Stimulated activated CD4-positive, alpha-beta T cell treated with anti-CD3 and anti-CD28 coated beads, Interleukin-15, amount 100 ng/mL, for 24 hours (primary cell): ENCODE data around the gene GPR39.

Experiments
- DNase-seq: peaks from one replicate; pipeline ENCODE4 v3.0.0-alpha.2; 2020

GPR39 gene

DNA sequence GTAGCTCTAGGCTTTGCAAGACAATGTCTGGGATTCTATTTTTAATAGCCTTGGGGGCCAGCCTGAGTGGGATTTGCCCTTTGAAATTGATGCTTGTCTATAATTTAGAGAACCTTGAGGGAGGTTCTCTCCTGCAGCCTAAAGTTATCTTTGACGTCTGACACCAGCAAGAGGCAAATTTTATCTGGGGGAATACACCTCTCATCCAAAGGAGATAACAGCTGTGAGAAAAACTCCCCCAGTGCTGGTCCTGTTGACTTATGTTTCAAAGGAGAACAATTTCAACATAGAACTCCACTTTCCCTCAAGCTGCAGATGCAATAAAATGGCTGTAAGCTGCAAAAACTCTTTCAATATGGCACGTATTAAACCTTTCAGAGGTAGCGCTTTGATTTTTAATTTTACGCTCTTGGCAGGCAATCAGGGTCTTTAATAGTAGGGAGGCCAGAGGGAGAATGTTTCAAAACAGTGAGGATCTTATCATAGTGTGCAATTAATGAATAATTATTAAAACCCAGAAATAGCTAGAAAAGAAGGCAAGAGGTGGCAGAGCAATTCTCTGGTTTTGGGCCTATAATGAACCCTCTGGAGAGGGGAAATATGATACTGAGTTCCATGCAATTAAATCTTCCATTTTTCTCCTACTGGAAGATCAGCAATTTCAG is 191.0 kb downstream of the GPR39 start:
- no peak for DNase-seq

DNA sequence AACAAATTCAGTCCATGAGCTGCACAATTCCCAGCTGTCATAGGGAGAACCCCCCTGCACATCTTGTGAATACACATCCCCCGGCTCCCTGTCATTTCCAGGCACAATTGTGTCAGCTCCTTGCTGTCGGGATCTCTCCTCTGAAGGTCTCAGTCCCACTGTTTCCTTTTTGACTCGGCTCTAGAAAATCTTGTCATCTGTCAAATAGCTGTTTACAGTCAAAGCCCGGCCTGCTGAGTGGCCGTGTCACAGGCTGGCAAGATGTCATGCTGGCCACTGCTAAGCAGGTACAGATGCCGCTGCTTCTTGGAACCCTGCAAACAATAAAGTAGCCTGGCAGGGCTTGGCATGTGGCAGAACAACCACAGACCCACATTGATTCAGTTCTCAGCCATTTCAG is 191.7 kb downstream of the GPR39 start:
- no peak for DNase-seq

DNA sequence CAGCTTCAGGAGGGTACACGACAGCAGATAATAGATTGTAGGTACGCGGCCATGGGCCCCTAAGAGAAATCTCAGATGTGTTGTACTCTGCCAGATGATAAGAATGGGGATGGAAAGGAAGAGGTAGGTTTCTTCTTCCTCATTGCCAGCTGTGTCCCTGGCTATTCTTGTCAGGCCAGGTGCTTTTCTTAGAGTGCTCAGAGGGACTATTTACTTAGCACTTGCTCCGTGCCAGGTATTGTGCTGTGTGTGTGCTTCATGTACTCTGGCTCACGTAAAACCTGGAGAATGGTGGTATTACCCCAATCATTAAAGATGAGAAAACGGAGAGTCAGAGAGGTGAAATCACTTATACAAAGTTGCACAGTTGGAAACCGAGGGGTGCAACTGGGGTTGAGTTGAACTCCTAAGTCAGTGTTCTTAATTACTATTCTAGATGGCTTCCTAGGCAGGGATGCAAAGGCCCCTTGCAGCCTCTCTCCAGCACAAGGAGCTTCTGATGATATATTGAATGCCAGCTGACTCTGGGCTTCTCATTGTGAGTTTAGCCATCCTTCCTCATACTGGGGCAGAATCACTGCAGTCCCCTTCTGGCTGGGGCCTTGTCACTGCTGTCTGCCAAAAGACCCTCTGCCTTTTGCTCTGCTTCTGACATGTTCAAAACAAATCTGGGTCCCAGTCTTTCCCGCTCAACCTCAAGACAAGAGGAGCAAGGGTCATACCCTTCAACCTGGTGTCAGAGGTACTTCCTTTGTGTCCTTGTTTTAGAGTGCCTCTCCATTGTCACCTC is 192.7 kb downstream of the GPR39 start:
- no peak for DNase-seq

DNA sequence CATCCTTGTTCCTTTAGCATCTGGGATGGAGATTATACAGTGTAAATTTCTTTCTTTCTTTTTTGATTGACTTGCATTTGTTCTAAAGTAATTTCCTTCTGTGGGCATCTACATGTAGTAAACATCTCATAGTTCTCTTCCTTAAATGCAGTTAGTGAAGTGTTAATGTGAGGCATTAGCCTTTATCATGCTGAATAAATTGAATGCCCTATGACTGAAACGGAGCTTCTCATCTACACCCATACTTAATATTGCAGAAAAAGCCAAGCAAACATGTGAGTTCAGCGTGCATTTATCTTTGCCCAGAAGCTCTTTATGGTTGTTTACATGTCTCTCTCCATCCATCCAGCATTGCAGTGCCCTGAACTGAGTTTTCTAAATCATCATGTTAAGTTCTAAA is 195.1 kb downstream of the GPR39 start:
- no peak for DNase-seq

DNA sequence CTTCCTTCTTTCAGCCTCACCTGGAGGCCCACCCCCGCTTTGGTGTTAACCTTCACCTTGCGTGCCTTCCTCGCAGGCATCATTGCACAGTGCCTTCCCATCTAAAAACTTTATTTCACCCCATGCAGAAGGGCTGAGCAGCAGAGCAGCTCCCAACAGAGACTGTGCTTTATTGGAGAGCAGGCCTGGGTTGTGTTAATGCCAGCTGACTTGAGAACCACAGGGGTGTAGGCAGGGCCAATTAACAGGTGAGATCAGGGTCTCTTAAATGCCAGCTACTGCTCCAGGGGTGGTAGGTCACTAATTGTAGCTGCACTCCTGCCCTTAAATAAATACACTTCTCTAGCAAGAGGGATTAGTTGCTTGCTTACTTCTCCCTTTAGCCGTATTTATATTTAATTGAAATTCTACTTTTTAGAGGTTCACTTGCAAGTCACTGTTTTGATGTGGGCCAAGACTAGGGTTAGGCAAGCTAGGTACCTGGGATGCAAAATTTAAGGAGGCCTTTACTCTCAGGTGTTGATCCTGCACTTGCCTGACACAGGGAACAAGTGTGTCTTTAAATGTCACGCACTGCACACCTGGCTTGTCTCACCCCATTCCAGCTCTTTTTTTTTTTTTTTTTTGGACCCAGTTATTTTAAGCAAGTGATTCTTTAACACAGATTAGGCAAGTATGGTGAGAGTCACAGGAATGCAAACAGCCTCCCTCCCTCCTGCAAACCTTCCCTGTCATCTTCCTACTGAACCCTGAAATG is 198.9 kb downstream of the GPR39 start:
- DNase-seq: no peak

DNA sequence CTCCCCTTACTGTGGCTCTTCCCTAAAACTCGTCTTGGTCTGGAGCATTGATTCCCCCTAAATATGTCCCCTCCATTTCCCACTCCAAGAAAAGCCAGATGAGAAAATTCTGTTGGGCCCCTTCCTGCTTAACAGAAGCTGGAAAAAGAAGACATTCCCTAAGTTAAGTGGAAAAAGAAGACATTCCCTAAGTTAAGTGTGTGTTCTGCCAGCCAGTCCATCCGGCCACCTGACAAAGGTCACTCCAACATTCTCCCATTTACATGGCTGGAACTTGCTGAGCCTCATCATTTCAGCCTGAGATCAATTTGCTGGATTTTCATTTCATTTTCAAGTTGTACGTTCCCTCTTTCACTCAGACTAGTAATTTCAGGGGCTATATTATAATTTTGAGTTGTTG is 201.4 kb downstream of the GPR39 start:
- no peak for DNase-seq

DNA sequence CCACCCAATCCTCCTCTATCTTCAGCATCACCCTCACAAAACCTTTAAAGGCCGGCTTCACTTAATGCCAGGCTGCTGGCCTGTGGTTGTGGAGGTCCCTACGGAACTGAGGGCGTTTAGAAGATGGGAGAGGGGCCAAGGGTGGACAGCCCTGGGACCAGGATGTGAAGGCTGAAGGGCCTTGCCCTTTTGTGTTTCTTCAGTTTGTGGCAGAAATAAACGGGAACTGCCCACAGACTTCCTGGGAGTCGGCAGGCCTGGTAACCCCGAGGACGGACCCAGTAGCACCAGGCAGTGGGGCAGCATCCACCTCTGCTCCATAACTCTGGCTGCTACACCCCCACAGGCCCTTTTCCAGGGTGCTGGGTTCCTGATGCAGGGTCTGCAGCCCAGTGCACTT is 202.1 kb downstream of the GPR39 start:
- no peak for DNase-seq

DNA sequence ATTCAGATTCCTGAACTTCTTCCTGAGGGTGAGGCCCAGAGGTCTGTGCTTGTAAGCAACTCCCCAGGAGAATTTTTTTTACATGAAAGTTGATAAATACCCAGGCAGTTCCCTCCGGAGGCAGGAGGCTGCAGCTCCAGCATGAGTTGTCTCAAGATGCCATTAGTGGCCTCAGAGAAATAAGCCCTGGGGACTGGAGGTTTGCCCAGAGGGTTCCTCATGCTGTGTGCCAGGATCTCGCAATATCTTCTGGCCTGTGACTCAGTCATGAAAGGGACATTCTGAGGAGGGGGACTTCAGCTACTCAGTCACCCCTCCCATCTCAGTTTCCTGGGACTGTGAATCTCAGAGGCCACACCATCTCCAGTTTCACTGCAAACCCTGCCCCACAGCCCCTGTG is 203.5 kb downstream of the GPR39 start:
- DNase-seq: no peak

DNA sequence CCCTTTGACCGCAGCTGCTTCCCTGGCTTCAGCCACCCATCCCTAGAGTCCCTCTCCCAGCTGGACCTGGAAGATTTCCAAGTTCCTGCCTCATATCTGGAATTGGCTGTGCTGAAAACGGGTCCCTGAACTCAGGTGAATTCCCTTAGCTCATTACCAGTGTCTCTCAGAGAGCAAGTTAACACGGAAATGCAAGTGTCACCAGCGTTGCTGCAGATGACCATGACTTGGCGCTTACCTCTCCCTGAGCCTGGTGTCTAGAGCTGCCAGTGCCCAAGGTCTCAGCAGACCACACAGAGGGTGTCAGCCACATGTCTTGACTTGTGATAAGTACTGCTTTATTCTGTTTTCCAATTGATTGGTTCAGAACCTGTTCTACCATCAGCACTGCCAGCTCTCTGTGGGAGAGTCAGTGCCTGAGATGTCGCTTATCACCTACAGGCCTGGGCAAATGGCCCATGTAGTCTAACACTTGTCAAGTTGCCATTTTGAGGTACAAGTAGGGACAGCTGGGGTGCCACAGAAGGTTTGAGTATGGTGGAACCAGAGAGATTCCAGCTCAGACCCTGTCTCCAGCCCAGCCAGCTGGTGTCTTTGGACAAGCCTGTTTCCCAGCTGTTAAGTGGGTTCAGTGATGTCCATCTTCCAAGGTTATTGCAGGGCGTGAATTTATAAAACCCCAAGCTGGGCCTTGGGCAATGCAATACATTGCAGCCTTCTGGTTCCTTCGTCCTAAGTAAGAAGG is 204.7 kb downstream of the GPR39 start:
- no peak for DNase-seq

DNA sequence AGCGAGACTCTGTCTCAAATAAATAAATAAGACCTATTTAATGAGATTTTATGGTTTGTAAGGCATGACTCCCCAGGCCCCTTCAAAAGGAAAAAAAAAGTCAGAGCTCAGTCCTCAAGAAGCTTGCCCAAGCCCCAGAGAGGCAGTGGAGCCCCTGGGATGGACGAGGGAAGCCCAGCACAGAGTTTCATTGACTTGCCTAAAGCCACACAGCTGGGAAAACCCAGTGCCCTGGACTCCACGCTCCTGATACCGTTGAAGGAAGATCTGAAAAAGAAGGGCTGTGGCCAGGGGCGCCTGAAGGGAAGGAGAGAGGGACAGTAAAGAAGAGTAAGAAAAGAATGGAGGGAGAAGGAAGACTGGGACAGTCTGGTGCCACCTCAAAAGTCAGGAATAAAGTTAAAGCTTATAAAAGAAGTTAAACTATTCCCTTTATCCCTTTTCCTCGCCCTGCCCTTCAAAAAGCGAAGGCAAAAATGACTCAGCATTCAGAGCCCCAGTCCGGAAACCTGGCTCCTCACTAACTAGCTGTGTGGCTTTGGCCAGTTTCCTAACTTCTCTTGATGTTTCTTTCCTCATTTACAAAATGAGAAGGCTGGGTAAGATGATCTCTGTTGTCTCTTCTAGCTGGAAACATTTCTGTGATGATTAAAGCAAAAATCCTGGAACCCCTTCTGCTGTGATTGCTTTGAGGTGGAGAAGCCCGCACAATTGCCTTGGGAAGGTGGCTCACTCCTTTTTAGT is 206.7 kb downstream of the GPR39 start:
- no peak for DNase-seq

DNA sequence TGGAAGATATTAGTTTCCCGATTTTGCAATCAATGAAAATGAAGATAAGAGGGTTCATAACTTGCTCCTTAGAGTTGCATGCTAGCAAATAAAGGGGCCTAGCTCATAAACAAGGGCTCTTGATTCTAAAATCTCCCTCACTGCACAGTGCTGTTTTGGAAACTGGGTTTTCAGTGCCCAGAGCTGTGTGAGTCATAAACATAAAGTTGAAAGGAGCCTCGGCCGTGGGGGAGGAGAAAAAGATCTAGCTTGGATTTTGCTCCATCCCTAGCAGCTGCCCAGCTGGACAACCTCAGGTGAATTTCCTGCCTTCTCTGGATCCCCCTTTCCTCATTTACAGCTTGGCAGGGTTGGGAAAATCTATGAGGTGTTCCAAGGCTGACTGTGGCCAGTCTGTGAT is 210.9 kb downstream of the GPR39 start:
- no peak for DNase-seq

DNA sequence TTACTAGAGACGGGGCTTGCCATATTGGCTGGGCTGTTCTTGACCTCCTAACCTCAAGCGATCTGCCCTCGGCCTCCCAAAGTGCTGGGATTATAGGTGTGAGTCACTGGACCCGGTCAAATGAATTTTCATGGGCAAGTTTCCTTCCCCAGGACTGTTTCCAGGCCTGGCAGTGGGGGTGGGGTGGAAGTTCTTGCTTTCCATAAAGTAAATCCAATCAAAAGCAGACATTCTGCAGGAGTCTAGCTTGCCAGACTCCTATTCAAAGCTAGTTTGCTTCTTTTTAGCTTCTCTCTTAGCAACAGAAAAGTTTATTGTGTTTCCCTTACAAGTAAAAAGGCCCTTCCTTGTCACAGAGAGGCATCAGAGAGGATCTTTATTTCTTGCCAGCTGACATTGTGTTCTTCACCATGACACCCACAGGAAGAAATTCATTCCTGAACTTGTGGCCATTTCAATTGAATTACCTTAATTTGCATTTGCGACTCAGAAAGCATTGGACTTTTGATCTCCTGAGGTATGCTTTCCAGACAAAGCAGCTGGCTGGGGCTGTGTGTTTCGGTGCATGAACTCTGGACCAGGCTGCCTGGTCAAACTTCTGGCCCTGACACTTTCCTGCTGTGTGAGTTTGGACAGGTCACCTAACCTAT is 215.5 kb downstream of the GPR39 start:
- DNase-seq: no peak

DNA sequence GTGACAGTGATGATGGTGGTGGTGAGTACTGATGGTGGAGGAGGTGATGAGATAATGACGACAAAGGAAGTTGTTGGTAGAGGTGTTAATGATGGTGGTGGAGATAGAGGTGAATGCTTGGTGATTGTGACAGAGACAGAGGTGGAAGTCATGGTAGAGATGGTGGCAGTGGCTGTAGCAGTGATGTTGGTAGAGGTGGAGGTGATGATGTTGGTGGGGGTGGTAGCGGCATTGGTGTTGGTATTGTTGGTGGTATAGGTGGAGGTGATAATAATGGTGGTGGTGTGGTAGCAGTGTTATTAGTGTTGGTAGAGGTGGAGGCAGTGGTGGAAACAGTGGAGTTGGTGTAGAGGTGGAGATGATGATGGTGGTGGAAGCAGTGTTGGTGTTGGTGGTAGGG is 217.0 kb downstream of the GPR39 start:
- no peak for DNase-seq

DNA sequence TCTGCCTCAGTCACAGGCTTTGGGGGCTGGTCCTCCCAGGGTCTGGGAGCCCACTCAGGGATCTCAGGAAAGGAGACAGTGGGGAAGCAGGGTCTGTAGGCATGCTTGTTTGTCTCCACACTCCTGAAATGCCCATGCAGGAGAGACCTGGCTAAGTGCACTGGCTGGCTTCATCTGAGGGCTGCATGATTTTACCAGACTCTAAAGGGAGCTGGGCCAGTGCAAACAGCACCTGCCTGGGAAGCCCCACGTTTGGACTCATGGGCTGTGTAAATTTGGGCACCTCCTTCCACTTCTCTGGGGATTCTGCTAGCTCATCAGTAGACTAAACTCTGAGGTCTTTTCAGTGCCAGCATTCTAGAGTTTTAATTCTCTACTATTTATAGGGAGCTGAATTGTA is 219.7 kb downstream of the GPR39 start:
- DNase-seq: no peak

DNA sequence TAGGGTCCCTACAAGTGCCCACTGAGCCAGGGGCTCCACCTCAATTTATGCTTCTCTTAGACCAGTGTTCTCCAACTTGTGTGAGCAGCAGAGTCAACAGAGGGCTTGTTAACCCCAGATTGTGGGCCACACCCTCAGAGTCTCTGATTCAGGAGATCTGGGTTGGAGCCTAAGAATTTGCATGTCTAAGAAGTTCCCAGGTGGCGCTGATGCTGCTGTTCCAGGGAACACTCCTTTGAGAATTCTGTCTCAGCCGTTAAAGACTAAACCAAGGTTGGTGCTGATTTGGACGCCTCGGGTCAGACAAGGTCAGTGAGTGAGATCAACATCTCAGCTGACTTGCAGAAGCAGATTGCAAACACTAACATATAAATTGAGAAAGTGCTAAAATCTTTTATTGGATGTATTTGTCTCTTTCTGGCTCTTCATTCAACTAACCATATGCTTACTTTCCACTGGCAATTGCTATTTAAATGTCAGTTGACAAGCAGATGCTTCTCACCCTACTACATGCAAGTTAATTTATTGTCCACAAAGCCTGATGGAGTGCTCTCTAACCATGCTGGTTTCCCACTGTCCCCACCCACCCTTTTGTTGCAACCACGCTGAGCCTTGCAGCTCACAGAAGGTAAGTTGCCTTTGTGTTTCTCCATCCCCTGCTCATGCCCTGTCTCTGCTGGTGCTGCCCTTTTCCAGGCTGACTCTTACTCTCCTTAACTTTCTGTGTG is 221.9 kb downstream of the GPR39 start:
- no peak for DNase-seq

DNA sequence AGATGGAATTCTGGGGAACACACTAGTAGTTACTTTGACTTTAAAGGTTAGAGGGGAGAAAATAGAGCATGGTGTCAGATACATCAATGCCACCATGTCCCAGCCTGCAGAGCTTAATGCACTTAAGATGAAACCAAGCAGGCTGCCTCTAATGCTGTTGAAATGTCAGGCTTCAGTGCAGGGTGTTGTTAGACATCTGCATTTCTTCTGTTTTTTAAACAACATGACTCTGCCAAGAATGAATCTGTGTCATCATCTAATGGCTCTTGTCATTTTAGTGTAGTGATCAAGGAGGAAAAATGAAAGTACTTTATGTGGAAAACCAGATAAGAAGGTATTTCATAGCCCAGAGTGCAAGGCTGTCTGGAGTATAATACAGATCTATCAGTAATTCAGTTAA is 223.5 kb downstream of the GPR39 start:
- no peak for DNase-seq

DNA sequence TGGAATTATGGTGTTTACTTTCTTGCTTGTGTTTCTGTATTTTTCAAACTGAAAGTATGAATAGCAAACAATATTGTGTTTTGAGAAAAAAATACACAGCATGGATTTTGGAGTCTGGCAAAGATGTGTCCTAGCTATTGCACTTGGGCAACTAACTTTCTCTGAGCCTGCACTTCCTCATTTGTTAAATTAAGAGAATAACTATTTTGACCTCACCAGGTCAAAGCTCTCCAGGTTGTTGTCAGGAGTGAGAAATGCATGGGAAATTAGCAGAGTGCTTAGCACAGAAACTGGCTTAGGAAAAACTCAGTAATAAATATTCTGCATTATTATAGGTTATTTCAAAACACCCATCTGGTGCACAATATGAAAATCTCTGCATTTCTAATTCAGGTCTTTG is 225.2 kb downstream of the GPR39 start:
- no peak for DNase-seq

DNA sequence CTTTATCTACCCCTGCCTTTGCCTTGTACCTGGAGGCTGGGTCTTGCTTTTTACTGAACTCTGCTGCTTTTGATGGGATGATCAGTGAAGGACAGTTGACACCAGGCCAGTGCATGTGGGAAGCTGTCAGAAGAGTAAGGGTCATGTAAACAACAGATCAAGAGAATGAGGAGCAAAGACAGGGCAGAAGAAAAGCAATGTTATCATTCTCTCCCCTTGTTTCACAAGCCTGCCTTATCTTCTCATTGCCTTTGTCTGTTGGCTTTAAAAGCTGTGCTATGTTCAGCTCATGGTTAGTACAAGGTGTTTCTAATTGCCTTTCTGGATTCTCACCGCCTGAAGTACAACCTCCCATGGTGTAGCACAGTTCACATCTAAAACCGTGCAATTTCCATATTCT is 225.8 kb downstream of the GPR39 start:
- DNase-seq: no peak

DNA sequence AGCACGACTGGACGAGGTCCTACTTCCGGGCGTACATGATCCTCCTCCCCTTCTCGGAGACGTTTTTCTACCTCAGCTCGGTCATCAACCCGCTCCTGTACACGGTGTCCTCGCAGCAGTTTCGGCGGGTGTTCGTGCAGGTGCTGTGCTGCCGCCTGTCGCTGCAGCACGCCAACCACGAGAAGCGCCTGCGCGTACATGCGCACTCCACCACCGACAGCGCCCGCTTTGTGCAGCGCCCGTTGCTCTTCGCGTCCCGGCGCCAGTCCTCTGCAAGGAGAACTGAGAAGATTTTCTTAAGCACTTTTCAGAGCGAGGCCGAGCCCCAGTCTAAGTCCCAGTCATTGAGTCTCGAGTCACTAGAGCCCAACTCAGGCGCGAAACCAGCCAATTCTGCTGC is 228.6 kb downstream of the GPR39 start:
- DNase-seq: no peak

DNA sequence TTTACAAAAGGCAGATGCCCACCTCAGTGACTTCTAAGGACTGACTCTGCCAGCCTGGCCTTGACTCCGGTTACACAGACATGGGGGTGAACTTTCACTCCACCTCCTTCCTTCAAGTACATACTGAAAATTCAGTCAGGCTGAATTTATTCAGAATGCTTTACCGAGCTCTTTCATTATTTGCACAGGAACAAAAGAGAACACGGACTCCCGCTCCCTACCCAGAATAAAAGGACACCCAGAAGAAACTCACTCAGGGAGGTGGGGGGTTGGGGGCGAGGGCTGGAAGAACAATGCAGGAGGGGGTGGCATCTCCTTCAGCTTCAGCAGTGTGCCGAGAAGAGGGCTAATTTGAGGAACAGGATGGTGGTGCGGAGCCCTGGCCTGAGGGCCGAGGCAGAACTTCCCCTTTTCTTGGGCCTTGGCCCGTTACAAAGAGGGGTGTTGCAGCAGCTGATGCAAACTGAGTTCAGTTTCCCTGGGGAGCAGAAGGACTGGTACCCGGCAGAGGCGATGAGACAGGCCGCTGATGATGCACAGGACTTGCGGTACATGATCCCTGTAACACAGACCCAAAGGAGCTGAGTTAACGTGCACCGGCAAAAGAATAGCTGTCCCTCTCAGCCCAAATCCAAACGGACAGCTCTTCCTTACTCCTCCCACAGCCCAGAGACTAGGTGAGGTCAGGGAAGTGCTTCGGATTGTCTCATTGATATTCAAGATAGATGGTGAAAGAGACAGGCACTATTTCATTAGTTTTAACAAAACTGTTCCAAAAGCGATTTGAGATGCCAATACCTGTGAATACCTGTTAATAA is 229.3 kb downstream of the GPR39 start:
- no peak for DNase-seq
